ENCODE measurements around the gene HLA-DMB. TPM values are rescaled to one million over a fixed set of nuclear protein-coding genes. Genes with fewer than 3 reads are reported as not detected.
"Not testable (repeated sequence)": the region's sequence is repeated elsewhere in the genome, so short reads cannot be mapped to it uniquely, and the experiment has no call there.

The HLA-DMB gene
- total and polyA plus RNA-seq, 4 donors: 2.8 to 13.1 (median 7.7) TPM

GRCh38 chr6:32943864-32944649 lies 3.2 kb upstream of the HLA-DMB start:
- H3K36me3 ChIP-seq (ENCODE audit: control insufficient read depth in 4 of 4, insufficient read depth in 3 of 4, low read depth in 1 of 4, low read length in 3 of 4): no peaks in the 10 kb centered on the region
- TF ChIP-seq SP1 (IDR thresholded peaks at IDR 0.05) (no peak), MAX (IDR thresholded peaks at IDR 0.05) (no peak), YY1 (IDR thresholded peaks at IDR 0.05) (peak; percentile 15), RXRA (IDR thresholded peaks at IDR 0.05) (no peak)
- H3K4me1 ChIP-seq (ENCODE audit: control insufficient read depth in 4 of 4, insufficient read depth in 4 of 4, low read length in 3 of 4): peaks cover 0 to 8% (median 4%) of the 10 kb centered on the region in 4 donors
- DNase-seq (ENCODE audit: low spot score): no peak
- no peaks in the 10 kb centered on the region for H3K27me3 ChIP-seq (ENCODE audit: control insufficient read depth in 4 of 4, insufficient read depth in 4 of 4, low read length in 3 of 4)
- peak overlapping the region; percentile 29 to 49 for H3K27ac ChIP-seq (ENCODE audit: low read depth in 1 of 2, low read length in 2 of 2)
- H3K9me3 ChIP-seq (ENCODE audit: control insufficient read depth in 4 of 4, low read length in 3 of 4): no peaks in the 10 kb centered on the region
- 80% methylated on average over 4 of the region's 4 CpGs for WGBS
- H3K4me3 ChIP-seq (ENCODE audit: low read depth in 1 of 3, low read length in 3 of 3): no peak overlapping the region
- peak overlapping the region in 1 of 2 donors; percentile 25 for H3K9ac ChIP-seq (ENCODE audit: low read depth in 1 of 2, low read length in 2 of 2)

GRCh38 chr6:32942555-32943123 lies 1.8 kb upstream of the HLA-DMB start:
- WGBS: 89% methylated on average over 9 of the region's 9 CpGs
- not testable (repeated sequence) for H3K4me1 ChIP-seq (ENCODE audit: control insufficient read depth in 4 of 4, insufficient read depth in 4 of 4, low read length in 3 of 4); H3K4me3 ChIP-seq (ENCODE audit: low read depth in 1 of 3, low read length in 3 of 3); H3K9ac ChIP-seq (ENCODE audit: low read depth in 1 of 2, low read length in 2 of 2); H3K9me3 ChIP-seq (ENCODE audit: control insufficient read depth in 4 of 4, low read length in 3 of 4); H3K27ac ChIP-seq (ENCODE audit: low read depth in 1 of 2, low read length in 2 of 2); H3K36me3 ChIP-seq (ENCODE audit: control insufficient read depth in 4 of 4, insufficient read depth in 3 of 4, low read depth in 1 of 4, low read length in 3 of 4); H3K27me3 ChIP-seq (ENCODE audit: control insufficient read depth in 4 of 4, insufficient read depth in 4 of 4, low read length in 3 of 4); DNase-seq (ENCODE audit: low spot score)

GRCh38 chr6:32941214-32941768 lies 463 bp upstream of the HLA-DMB start:
- 66% methylated on average over 7 of the region's 7 CpGs for WGBS

GRCh38 chr6:32938494-32938893 lies 2.3 kb downstream of the HLA-DMB start:
- peaks cover 0 to 8% (median 4%) of the 10 kb centered on the region in 4 donors for H3K4me1 ChIP-seq (ENCODE audit: control insufficient read depth in 4 of 4, insufficient read depth in 4 of 4, low read length in 3 of 4)
- no peak overlapping the region for H3K4me3 ChIP-seq (ENCODE audit: low read depth in 1 of 3, low read length in 3 of 3)
- 86% methylated on average over 7 of the region's 7 CpGs for WGBS
- H3K9ac ChIP-seq (ENCODE audit: low read depth in 1 of 2, low read length in 2 of 2): no peak overlapping the region
- no peaks in the 10 kb centered on the region for H3K36me3 ChIP-seq (ENCODE audit: control insufficient read depth in 4 of 4, insufficient read depth in 3 of 4, low read depth in 1 of 4, low read length in 3 of 4)
- no peaks in the 10 kb centered on the region for H3K9me3 ChIP-seq (ENCODE audit: control insufficient read depth in 4 of 4, low read length in 3 of 4)
- DNase-seq (ENCODE audit: low spot score): no peak
- H3K27ac ChIP-seq (ENCODE audit: low read depth in 1 of 2, low read length in 2 of 2): no peak overlapping the region
- no peaks in the 10 kb centered on the region for H3K27me3 ChIP-seq (ENCODE audit: control insufficient read depth in 4 of 4, insufficient read depth in 4 of 4, low read length in 3 of 4)
- TF ChIP-seq ATF3 (IDR thresholded peaks at IDR 0.05) (no peak), JUND (IDR thresholded peaks at IDR 0.05) (no peak), FOXA1 (IDR thresholded peaks at IDR 0.05) (no peak), HNF4G (IDR thresholded peaks at IDR 0.05) (no peak), EGR1 (IDR thresholded peaks at IDR 0.05; ENCODE audit: low read depth in 2 of 2) (no peak), SP1 (IDR thresholded peaks at IDR 0.05) (no peak), GABPA (IDR thresholded peaks at IDR 0.05 in 1 of 2, conservative IDR thresholded peaks at IDR 0.05 in 1 of 2) (no peak), NR2F2 (IDR thresholded peaks at IDR 0.05) (no peak), MAX (IDR thresholded peaks at IDR 0.05) (no peak), HNF4A (conservative IDR thresholded peaks at IDR 0.05) (no peak), YY1 (IDR thresholded peaks at IDR 0.05) (no peak), RAD21 (IDR thresholded peaks at IDR 0.05) (no peak), FOXA2 (IDR thresholded peaks at IDR 0.05) (no peak), CTCF (IDR thresholded peaks at IDR 0.05; ENCODE audit: low read depth, low read length, missing input control) (no peak), TAF1 (conservative IDR thresholded peaks at IDR 0.05) (no peak), RXRA (IDR thresholded peaks at IDR 0.05) (no peak)

More at GRCh38 chr6:32941214-32941768, 463 bp upstream of the HLA-DMB start:
- H3K27me3 ChIP-seq (ENCODE audit: control insufficient read depth in 4 of 4, insufficient read depth in 4 of 4, low read length in 3 of 4): no peaks in the 10 kb centered on the region
- no peak for TF ChIP-seq JUND (IDR thresholded peaks at IDR 0.05)
- TF ChIP-seq YY1 (IDR thresholded peaks at IDR 0.05): peak; percentile 13
- no peak overlapping the region for H3K9ac ChIP-seq (ENCODE audit: low read depth in 1 of 2, low read length in 2 of 2)
- peak overlapping the region; percentile 39 to 77 for H3K27ac ChIP-seq (ENCODE audit: low read depth in 1 of 2, low read length in 2 of 2)
- no peaks in the 10 kb centered on the region for H3K36me3 ChIP-seq (ENCODE audit: control insufficient read depth in 4 of 4, insufficient read depth in 3 of 4, low read depth in 1 of 4, low read length in 3 of 4)
- no peaks in the 10 kb centered on the region for H3K9me3 ChIP-seq (ENCODE audit: control insufficient read depth in 4 of 4, low read length in 3 of 4)
- no peak overlapping the region for H3K4me3 ChIP-seq (ENCODE audit: low read depth in 1 of 3, low read length in 3 of 3)
- peaks cover 0 to 8% (median 4%) of the 10 kb centered on the region in 4 donors for H3K4me1 ChIP-seq (ENCODE audit: control insufficient read depth in 4 of 4, insufficient read depth in 4 of 4, low read length in 3 of 4)
- DNase-seq (ENCODE audit: low spot score): no peak

All from liver (tissue), 9 donors.